DND-41 (cell line): ENCODE results near the gene TPRX2.

ENCODE experiments used
- ATAC-seq: fragments of 200-7000 bp; cut with Tn5 transposase; 3 replicates; pipeline ENCODE4 v1.9.1; 2021; ENCODE audit warnings: low read depth; ENCODE audit not compliant: insufficient read depth
- DNase-seq: peaks from one replicate; pipeline ENCODE4 v3.0.0-alpha.2; 2020
- H2AFZ ChIP-seq: 2 replicates; pipeline ENCODE4 v1.6.0; 2012; ENCODE audit warnings: low read depth, low read length
- H3K27ac ChIP-seq: 2 replicates; pipeline ENCODE4 v1.5.1; 2012; ENCODE audit warnings: low read length, inconsistent platforms
- H3K27me3 ChIP-seq: fragments of 200-600 bp; sonication (generic); 2 replicates; pipeline ENCODE4 v1.6.0; 2012; ENCODE audit warnings: low read length, mild to moderate bottlenecking, inconsistent platforms; ENCODE audit not compliant: insufficient read depth, poor library complexity
- H3K36me3 ChIP-seq: 2 replicates; pipeline ENCODE4 v1.5.1; 2012; ENCODE audit warnings: low read length, inconsistent platforms; ENCODE audit not compliant: insufficient read depth
- H3K4me1 ChIP-seq: 2 replicates; pipeline ENCODE4 v1.5.1; 2012; ENCODE audit warnings: mild to moderate bottlenecking, low read length; ENCODE audit not compliant: insufficient read depth
- H3K4me2 ChIP-seq: 2 replicates; pipeline ENCODE4 v1.6.0; 2012; ENCODE audit warnings: mild to moderate bottlenecking, moderate library complexity, low read length, inconsistent platforms; ENCODE audit not compliant: insufficient read depth
- H3K4me3 ChIP-seq, 2 experiments: fragments of 200-600 bp in 1 of 2; shearing (Covaris generic) in 1 of 2; 2 replicates each; pipeline ENCODE4 v1.5.1; 2012 to 2016; ENCODE audit warnings: inconsistent platforms in 2 of 2, low read length in 2 of 2, mild to moderate bottlenecking in 2 of 2, low read depth in 1 of 2, moderate library complexity in 1 of 2
- H3K79me2 ChIP-seq: 2 replicates; pipeline ENCODE4 v1.6.0; 2012; ENCODE audit warnings: low read length, inconsistent platforms; ENCODE audit not compliant: insufficient read depth
- H3K9ac ChIP-seq: 2 replicates; pipeline ENCODE4 v1.6.0; 2012; ENCODE audit warnings: low read depth, mild to moderate bottlenecking, inconsistent platforms, low read length, moderate library complexity
- H3K9me3 ChIP-seq: 2 replicates; pipeline ENCODE4 v1.5.1; 2012; ENCODE audit warnings: low read length, moderate library complexity, mild to moderate bottlenecking, inconsistent platforms; ENCODE audit not compliant: insufficient read depth, severe bottlenecking
- H4K20me1 ChIP-seq: 2 replicates; pipeline ENCODE4 v1.6.0; 2012; ENCODE audit warnings: low read length; ENCODE audit not compliant: insufficient read depth
- EZH2 ChIP-seq: IDR thresholded peaks from 3 replicates; pipeline ENCODE4 v1.6.1; 2012; ENCODE audit warnings: borderline replicate concordance, low read depth, mild to moderate bottlenecking, moderate library complexity, low read length, inconsistent platforms; ENCODE audit not compliant: severe bottlenecking
- TF ChIP-seq, protein P1 (sequence below): IDR thresholded peaks from 2 replicates; pipeline ENCODE4 v1.5.1; 2012; ENCODE audit warnings: borderline replicate concordance, low read length, moderate library complexity, mild to moderate bottlenecking; ENCODE audit not compliant: poor library complexity, severe bottlenecking; ENCODE audit errors: extremely low read depth

TPRX2 gene

GRCh38 chr19:47824396-47824795 is 34.6 kb upstream of the TPRX2 start:
- no peak overlapping the region for H3K4me3 ChIP-seq
- H2AFZ ChIP-seq, result no peak overlapping the region
- ATAC-seq, result no peak
- no peaks in the 10 kb centered on the region for H3K4me1 ChIP-seq
- H3K9ac ChIP-seq, result no peak overlapping the region
- H3K27ac ChIP-seq, result no peak overlapping the region
- TF ChIP-seq, protein P1, sequence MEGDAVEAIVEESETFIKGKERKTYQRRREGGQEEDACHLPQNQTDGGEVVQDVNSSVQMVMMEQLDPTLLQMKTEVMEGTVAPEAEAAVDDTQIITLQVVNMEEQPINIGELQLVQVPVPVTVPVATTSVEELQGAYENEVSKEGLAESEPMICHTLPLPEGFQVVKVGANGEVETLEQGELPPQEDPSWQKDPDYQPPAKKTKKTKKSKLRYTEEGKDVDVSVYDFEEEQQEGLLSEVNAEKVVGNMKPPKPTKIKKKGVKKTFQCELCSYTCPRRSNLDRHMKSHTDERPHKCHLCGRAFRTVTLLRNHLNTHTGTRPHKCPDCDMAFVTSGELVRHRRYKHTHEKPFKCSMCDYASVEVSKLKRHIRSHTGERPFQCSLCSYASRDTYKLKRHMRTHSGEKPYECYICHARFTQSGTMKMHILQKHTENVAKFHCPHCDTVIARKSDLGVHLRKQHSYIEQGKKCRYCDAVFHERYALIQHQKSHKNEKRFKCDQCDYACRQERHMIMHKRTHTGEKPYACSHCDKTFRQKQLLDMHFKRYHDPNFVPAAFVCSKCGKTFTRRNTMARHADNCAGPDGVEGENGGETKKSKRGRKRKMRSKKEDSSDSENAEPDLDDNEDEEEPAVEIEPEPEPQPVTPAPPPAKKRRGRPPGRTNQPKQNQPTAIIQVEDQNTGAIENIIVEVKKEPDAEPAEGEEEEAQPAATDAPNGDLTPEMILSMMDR, result no peak
- TF ChIP-seq EZH2, result no peak
- no peak overlapping the region for H3K4me2 ChIP-seq
- H4K20me1 ChIP-seq, result no peaks in the 10 kb centered on the region
- H3K9me3 ChIP-seq, result no peaks in the 10 kb centered on the region
- DNase-seq, result no peak
- H3K79me2 ChIP-seq, result no peaks in the 10 kb centered on the region
- peaks cover 14% of the 10 kb centered on the region for H3K27me3 ChIP-seq
- H3K36me3 ChIP-seq, result no peaks in the 10 kb centered on the region

DNA sequence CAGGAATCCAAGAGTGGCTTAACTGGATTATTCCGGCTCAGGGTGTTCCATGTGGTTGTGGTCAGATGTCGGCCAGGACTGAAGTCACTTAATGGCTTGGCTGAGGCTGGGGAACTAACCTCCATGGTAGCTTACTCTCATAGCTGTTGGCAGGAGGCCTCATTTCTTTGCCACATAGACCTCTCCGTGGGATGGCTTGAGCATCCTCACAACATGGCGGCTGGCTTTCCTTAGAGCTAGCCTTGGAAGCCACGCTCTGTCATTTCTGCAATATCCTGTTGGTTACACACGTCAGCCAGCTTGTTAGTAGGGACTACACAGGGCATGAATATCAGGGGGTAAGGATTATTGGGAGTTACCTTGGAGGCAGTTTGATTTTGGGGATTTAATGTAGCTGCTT is 32.2 kb upstream of the TPRX2 start:
- no peak for TF ChIP-seq EZH2
- TF ChIP-seq, protein P1, result no peak
- no peak overlapping the region for H3K4me2 ChIP-seq
- ATAC-seq, result no peak
- H3K27me3 ChIP-seq, result peaks cover 3% of the 10 kb centered on the region
- H3K4me1 ChIP-seq, result no peaks in the 10 kb centered on the region
- no peak overlapping the region for H3K9ac ChIP-seq
- no peak overlapping the region for H2AFZ ChIP-seq
- H3K79me2 ChIP-seq, result no peaks in the 10 kb centered on the region
- no peak overlapping the region for H3K27ac ChIP-seq
- no peaks in the 10 kb centered on the region for H3K9me3 ChIP-seq
- no peak overlapping the region for H3K4me3 ChIP-seq
- no peaks in the 10 kb centered on the region for H3K36me3 ChIP-seq
- no peaks in the 10 kb centered on the region for H4K20me1 ChIP-seq
- DNase-seq, result no peak

DNA sequence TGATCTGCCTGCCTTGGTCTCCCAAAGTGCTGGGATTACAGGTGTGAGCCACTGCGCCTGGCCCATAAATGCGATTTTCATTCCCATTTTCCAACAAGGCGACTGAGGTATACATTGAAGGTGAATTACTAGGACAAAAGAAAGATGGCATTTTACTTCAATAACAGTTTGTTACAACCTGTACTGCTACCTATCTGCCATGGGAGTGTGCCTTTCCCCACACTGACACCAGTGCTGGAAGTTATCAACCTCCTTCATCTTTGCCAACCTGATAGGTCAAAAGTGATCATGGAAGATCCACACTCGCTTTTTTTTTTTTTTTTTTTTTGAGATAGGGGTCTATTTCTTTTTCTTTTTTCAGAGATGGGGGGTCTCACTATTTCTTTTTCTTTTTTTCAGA is 26.3 kb upstream of the TPRX2 start:
- H3K9ac ChIP-seq, result no peak overlapping the region
- H2AFZ ChIP-seq, result no peak overlapping the region
- H3K79me2 ChIP-seq, result no peaks in the 10 kb centered on the region
- no peaks in the 10 kb centered on the region for H3K9me3 ChIP-seq
- H3K4me3 ChIP-seq, result no peak overlapping the region
- no peaks in the 10 kb centered on the region for H3K36me3 ChIP-seq
- DNase-seq (no peak), ATAC-seq (no peak)
- no peaks in the 10 kb centered on the region for H4K20me1 ChIP-seq
- TF ChIP-seq, protein P1, result no peak
- no peak for TF ChIP-seq EZH2
- H3K27ac ChIP-seq, result no peak overlapping the region
- H3K4me1 ChIP-seq, result no peaks in the 10 kb centered on the region
- no peaks in the 10 kb centered on the region for H3K27me3 ChIP-seq
- H3K4me2 ChIP-seq, result no peak overlapping the region

- DNase-seq (no peak), ATAC-seq (no peak)
- H3K4me3 ChIP-seq, result no peak overlapping the region
- no peaks in the 10 kb centered on the region for H3K9me3 ChIP-seq
- no peak overlapping the region for H3K27ac ChIP-seq
- no peak overlapping the region for H3K4me2 ChIP-seq
- H3K36me3 ChIP-seq, result no peaks in the 10 kb centered on the region
- no peaks in the 10 kb centered on the region for H4K20me1 ChIP-seq
- no peak overlapping the region for H2AFZ ChIP-seq
- H3K27me3 ChIP-seq, result no peaks in the 10 kb centered on the region
- H3K79me2 ChIP-seq, result no peaks in the 10 kb centered on the region
- H3K9ac ChIP-seq, result no peak overlapping the region
- no peak for TF ChIP-seq EZH2
- TF ChIP-seq, protein P1, result no peak
- no peaks in the 10 kb centered on the region for H3K4me1 ChIP-seq
These were observed 23.0 kb upstream of the TPRX2 start for GRCh38 chr19:47836038-47836437.
